ENCODE measurements around the gene LRRIQ4.

- no peak for TF ChIP-seq POLR2AphosphoS5 (IDR thresholded peaks at IDR 0.05)
- TF ChIP-seq CTCF (IDR thresholded peaks at IDR 0.05) = peak; percentile 73 to 80
Observed at GRCh38 chr3:169863458-169863899, 50.8 kb downstream of the LRRIQ4 start.
